ENCODE data around the gene SOCS1.

SOCS1 gene

GRCh38 chr16:11240636-11241473 is 15.1 kb downstream of the SOCS1 start:
- no peak for DNase-seq (ENCODE audit: low read depth in 1 of 2, low spot score in 1 of 2)
- Histone ChIP-seq H3K27me3 (ENCODE audit: insufficient read depth, poor library complexity, severe bottlenecking) (no peaks in the 10 kb centered on the region), H3K4me3 (replicated peaks; ENCODE audit: insufficient read depth, low read length) (no peak overlapping the region), H3K27ac (replicated peaks) (no peak overlapping the region)
- TF ChIP-seq POLR2AphosphoS5 (IDR thresholded peaks at IDR 0.05; ENCODE audit: low read depth) (no peak), SPI1 (IDR thresholded peaks at IDR 0.05; ENCODE audit: borderline replicate concordance, low read depth) (no peak; the same call in 1 of the 2 replicates), GABPA (IDR thresholded peaks at IDR 0.05; ENCODE audit: low read depth) (no peak), REST (IDR thresholded peaks at IDR 0.05; ENCODE audit: insufficient replicate concordance, low read depth) (no peak)
- TF ChIP-seq, protein P1, sequence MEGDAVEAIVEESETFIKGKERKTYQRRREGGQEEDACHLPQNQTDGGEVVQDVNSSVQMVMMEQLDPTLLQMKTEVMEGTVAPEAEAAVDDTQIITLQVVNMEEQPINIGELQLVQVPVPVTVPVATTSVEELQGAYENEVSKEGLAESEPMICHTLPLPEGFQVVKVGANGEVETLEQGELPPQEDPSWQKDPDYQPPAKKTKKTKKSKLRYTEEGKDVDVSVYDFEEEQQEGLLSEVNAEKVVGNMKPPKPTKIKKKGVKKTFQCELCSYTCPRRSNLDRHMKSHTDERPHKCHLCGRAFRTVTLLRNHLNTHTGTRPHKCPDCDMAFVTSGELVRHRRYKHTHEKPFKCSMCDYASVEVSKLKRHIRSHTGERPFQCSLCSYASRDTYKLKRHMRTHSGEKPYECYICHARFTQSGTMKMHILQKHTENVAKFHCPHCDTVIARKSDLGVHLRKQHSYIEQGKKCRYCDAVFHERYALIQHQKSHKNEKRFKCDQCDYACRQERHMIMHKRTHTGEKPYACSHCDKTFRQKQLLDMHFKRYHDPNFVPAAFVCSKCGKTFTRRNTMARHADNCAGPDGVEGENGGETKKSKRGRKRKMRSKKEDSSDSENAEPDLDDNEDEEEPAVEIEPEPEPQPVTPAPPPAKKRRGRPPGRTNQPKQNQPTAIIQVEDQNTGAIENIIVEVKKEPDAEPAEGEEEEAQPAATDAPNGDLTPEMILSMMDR (IDR thresholded peaks at IDR 0.05; ENCODE audit: insufficient read depth, low read length) = no peak

GRCh38 chr16:11239644-11240632 is 16.1 kb downstream of the SOCS1 start:
- DNase-seq (ENCODE audit: low read depth in 1 of 2, low spot score in 1 of 2) = no peak
- no peak overlapping the region for H3K4me3 ChIP-seq (replicated peaks; ENCODE audit: insufficient read depth, low read length)
- TF ChIP-seq POLR2AphosphoS5 (IDR thresholded peaks at IDR 0.05; ENCODE audit: low read depth) (no peak), REST (IDR thresholded peaks at IDR 0.05; ENCODE audit: insufficient replicate concordance, low read depth) (no peak), SPI1 (IDR thresholded peaks at IDR 0.05; ENCODE audit: borderline replicate concordance, low read depth) (no peak)
- no peak overlapping the region for H3K27ac ChIP-seq (replicated peaks)
- H3K27me3 ChIP-seq (ENCODE audit: insufficient read depth, poor library complexity, severe bottlenecking) = no peaks in the 10 kb centered on the region

GRCh38 chr16:11238272-11239202 is 17.5 kb downstream of the SOCS1 start:
- H3K27ac ChIP-seq (replicated peaks) = no peak overlapping the region
- no peaks in the 10 kb centered on the region for H3K27me3 ChIP-seq (ENCODE audit: insufficient read depth, poor library complexity, severe bottlenecking)
- H3K4me3 ChIP-seq (replicated peaks; ENCODE audit: insufficient read depth, low read length) = no peak overlapping the region
- no peak for DNase-seq (ENCODE audit: low read depth in 1 of 2, low spot score in 1 of 2)
- TF ChIP-seq POLR2AphosphoS5 (IDR thresholded peaks at IDR 0.05; ENCODE audit: low read depth) = no peak
- TF ChIP-seq, protein P1 (IDR thresholded peaks at IDR 0.05; ENCODE audit: insufficient read depth, low read length) = no peak
- TF ChIP-seq SPI1 (IDR thresholded peaks at IDR 0.05; ENCODE audit: borderline replicate concordance, low read depth) = no peak
- TF ChIP-seq GABPA (IDR thresholded peaks at IDR 0.05; ENCODE audit: low read depth) = no peak
- no peak for TF ChIP-seq REST (IDR thresholded peaks at IDR 0.05; ENCODE audit: insufficient replicate concordance, low read depth)
